Measurements from ENCODE around the gene TACC3.

DNA sequence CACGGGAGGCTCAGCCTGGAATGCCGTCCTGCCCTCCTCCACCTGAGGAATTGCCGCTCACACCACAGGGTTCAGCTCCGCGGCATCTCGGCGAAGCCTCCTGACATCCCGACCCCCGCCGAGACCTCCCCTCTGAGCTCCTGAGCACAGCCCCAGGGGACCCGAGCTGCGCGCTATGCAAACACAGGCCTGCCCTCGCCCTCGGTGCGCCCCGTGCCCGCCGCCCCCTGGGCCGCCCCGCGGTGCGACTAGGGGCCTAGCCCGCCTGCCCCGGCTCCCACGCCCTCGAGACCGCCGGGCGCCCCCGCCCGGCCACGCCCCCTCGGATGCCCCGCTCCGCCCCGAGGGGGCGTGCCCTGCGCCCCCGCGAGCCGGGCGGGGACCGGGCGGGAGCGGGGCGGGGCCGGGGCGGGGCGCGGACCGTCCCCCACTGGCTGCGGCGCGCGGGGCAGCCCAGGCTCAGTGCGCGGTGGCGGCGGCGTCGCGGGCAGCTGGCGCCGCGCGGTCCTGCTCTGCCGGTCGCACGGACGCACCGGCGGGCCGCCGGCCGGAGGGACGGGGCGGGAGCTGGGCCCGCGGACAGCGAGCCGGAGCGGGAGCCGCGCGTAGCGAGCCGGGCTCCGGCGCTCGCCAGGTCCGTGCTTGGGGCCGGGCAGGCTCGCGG, 71.6 kb downstream of the TACC3 start, which contains the start of gene FGFR3:
- TF ChIP-seq SP1 (IDR thresholded peaks at IDR 0.05) (no peak), LEF1 (IDR thresholded peaks at IDR 0.05; ENCODE audit: borderline replicate concordance) (no peak), SUZ12 (IDR thresholded peaks at IDR 0.05) (no peak), CTBP1 (IDR thresholded peaks at IDR 0.05; ENCODE audit: borderline replicate concordance) (no peak), BHLHE40 (IDR thresholded peaks at IDR 0.05; ENCODE audit: borderline replicate concordance) (no peak), FOXM1 (IDR thresholded peaks at IDR 0.05; ENCODE audit: borderline replicate concordance) (0 out of 2 replicates have a peak, but pooled peaks have one; percentile 2), NFRKB (IDR thresholded peaks at IDR 0.05) (no peak), L3MBTL2 (conservative IDR thresholded peaks at IDR 0.05) (no peak), ELF4 (IDR thresholded peaks at IDR 0.05) (no peak)

Measured in HEK293T (cell line).